GM18520 (cell line): ENCODE data around the gene ZNF407.
"Not testable (repeated sequence)": the region's sequence is repeated elsewhere in the genome, so short reads cannot be mapped to it uniquely, and the experiment has no call there.

Source experiments
- ATAC-seq: cut with Tn5 transposase; IDR thresholded peaks from one replicate; pipeline ENCODE4 v1.9.1; 2021; ENCODE audit not compliant: unreplicated experiment

ZNF407 gene

GRCh38 chr18:75083761-75084160, 486.1 kb downstream of the ZNF407 start:
- no peak for ATAC-seq

GRCh38 chr18:75085676-75086075, 488.0 kb downstream of the ZNF407 start:
- not testable (repeated sequence) for ATAC-seq

- no peak for ATAC-seq
Observed at GRCh38 chr18:75086494-75087034, 488.9 kb downstream of the ZNF407 start.

GRCh38 chr18:75087119-75088020, 489.7 kb downstream of the ZNF407 start:
- no peak for ATAC-seq

GRCh38 chr18:75088021-75088506, 490.4 kb downstream of the ZNF407 start:
- ATAC-seq, result no peak

- ATAC-seq, result no peak
Observed at GRCh38 chr18:75088622-75089211, 491.0 kb downstream of the ZNF407 start.

- no peak for ATAC-seq
Observed at GRCh38 chr18:75089748-75090327, 492.2 kb downstream of the ZNF407 start.

- no peak for ATAC-seq
Observed at GRCh38 chr18:75090336-75090735, 492.7 kb downstream of the ZNF407 start.

- no peak for ATAC-seq
Observed at GRCh38 chr18:75097491-75098225, 500.0 kb downstream of the ZNF407 start.

GRCh38 chr18:75100832-75101630, 503.4 kb downstream of the ZNF407 start:
- no peak for ATAC-seq

GRCh38 chr18:75101916-75102315, 504.2 kb downstream of the ZNF407 start:
- no peak for ATAC-seq

GRCh38 chr18:75104029-75104428, 506.4 kb downstream of the ZNF407 start:
- ATAC-seq, result not testable (repeated sequence)

- no peak for ATAC-seq
Observed at GRCh38 chr18:75104483-75104882, 506.8 kb downstream of the ZNF407 start.

- no peak for ATAC-seq
Observed at GRCh38 chr18:75105551-75106254, 508.0 kb downstream of the ZNF407 start.

- no peak for ATAC-seq
Observed at GRCh38 chr18:75106746-75107145, 509.1 kb downstream of the ZNF407 start.

- ATAC-seq, result no peak
Observed at GRCh38 chr18:75107196-75107930, 509.7 kb downstream of the ZNF407 start.

GRCh38 chr18:75107931-75108276, 510.2 kb downstream of the ZNF407 start:
- no peak for ATAC-seq

- no peak for ATAC-seq
Observed at GRCh38 chr18:75108579-75109318, 511.1 kb downstream of the ZNF407 start.
